NCI-H128 (cell line): ENCODE measurements around the gene ATP8A1.

Source experiments
- DNase-seq: peaks from one replicate; lab custom pipeline; 2025; ENCODE audit not compliant: unreplicated experiment; lab: John Stamatoyannopoulos, UW

The ATP8A1 gene

GRCh38 chr4:42574870-42575430 lies 82.0 kb downstream of the ATP8A1 start:
- DNase-seq, result no peak

- no peak for DNase-seq
Observed at GRCh38 chr4:42573249-42573648, 83.7 kb downstream of the ATP8A1 start.

- DNase-seq, result no peak
Observed at GRCh38 chr4:42570221-42570620, 86.7 kb downstream of the ATP8A1 start.

- DNase-seq, result peak; percentile 22
Observed at GRCh38 chr4:42568610-42569207, 88.2 kb downstream of the ATP8A1 start.

GRCh38 chr4:42566835-42567234 lies 90.1 kb downstream of the ATP8A1 start:
- DNase-seq, result no peak

- DNase-seq, result no peak
Observed at GRCh38 chr4:42562016-42562415, 94.9 kb downstream of the ATP8A1 start.

- DNase-seq, result no peak
Observed at GRCh38 chr4:42561031-42561430, 95.9 kb downstream of the ATP8A1 start.

- DNase-seq, result no peak
Observed at GRCh38 chr4:42560467-42560861, 96.4 kb downstream of the ATP8A1 start.

GRCh38 chr4:42558156-42558555 lies 98.7 kb downstream of the ATP8A1 start:
- no peak for DNase-seq

- no peak for DNase-seq
Observed at GRCh38 chr4:42555828-42556227, 101.1 kb downstream of the ATP8A1 start.

GRCh38 chr4:42554072-42554471 lies 102.8 kb downstream of the ATP8A1 start:
- DNase-seq, result no peak

GRCh38 chr4:42549896-42550295 lies 107.0 kb downstream of the ATP8A1 start:
- DNase-seq, result no peak

- DNase-seq, result no peak
Observed at GRCh38 chr4:42547805-42548204, 109.1 kb downstream of the ATP8A1 start.

- no peak for DNase-seq
Observed at GRCh38 chr4:42543762-42544161, 113.1 kb downstream of the ATP8A1 start.

GRCh38 chr4:42543126-42543525 lies 113.8 kb downstream of the ATP8A1 start:
- no peak for DNase-seq

- no peak for DNase-seq
Observed at GRCh38 chr4:42541647-42542046, 115.3 kb downstream of the ATP8A1 start.

- DNase-seq, result no peak
Observed at GRCh38 chr4:42533042-42533441, 123.9 kb downstream of the ATP8A1 start.

GRCh38 chr4:42531341-42532030 lies 125.4 kb downstream of the ATP8A1 start:
- no peak for DNase-seq

GRCh38 chr4:42523066-42523718 lies 133.7 kb downstream of the ATP8A1 start:
- no peak for DNase-seq

GRCh38 chr4:42519803-42520417 lies 137.0 kb downstream of the ATP8A1 start:
- peak; percentile 25 for DNase-seq

GRCh38 chr4:42515156-42515884 lies 141.6 kb downstream of the ATP8A1 start:
- DNase-seq, result no peak
